HK-2 (cell line): ENCODE data around the gene FCER1G.
"Not testable (repeated sequence)": the region's sequence is repeated elsewhere in the genome, so short reads cannot be mapped to it uniquely, and the experiment has no call there.

Experiments used
- DNase-seq: peaks from one replicate; pipeline ENCODE4 v3.0.0-alpha.2; 2018; ENCODE audit not compliant: unreplicated experiment

FCER1G gene

GRCh38 chr1:161229896-161230295 lies 14.8 kb downstream of the FCER1G start:
- DNase-seq: no peak

GRCh38 chr1:161230762-161231161 lies 15.7 kb downstream of the FCER1G start:
- no peak for DNase-seq

GRCh38 chr1:161233102-161233501 lies 18.0 kb downstream of the FCER1G start:
- DNase-seq: no peak

- DNase-seq: no peak
Measured at GRCh38 chr1:161235957-161236775, 21.1 kb downstream of the FCER1G start.

GRCh38 chr1:161238039-161238473 lies 23.0 kb downstream of the FCER1G start, which contains the start of gene NR1I3:
TSS of gene NR1I3 (minus strand) at chr1:161238203. CDS start at chr1:161236565, 1,638 bp downstream.
- DNase-seq: no peak

GRCh38 chr1:161241682-161242081 lies 26.6 kb downstream of the FCER1G start:
- DNase-seq: no peak

- DNase-seq: no peak
Measured at GRCh38 chr1:161242313-161242712, 27.2 kb downstream of the FCER1G start.

- no peak for DNase-seq
Measured at GRCh38 chr1:161244888-161245287, 29.8 kb downstream of the FCER1G start.

- DNase-seq: not testable (repeated sequence)
Measured at GRCh38 chr1:161250100-161250499, 35.0 kb downstream of the FCER1G start.

GRCh38 chr1:161250829-161251228 lies 35.7 kb downstream of the FCER1G start:
- DNase-seq: no peak

GRCh38 chr1:161251579-161251978 lies 36.5 kb downstream of the FCER1G start:
- DNase-seq: no peak

- DNase-seq: not testable (repeated sequence)
Measured at GRCh38 chr1:161255302-161255701, 40.2 kb downstream of the FCER1G start.

GRCh38 chr1:161255955-161256520 lies 40.9 kb downstream of the FCER1G start:
- not testable (repeated sequence) for DNase-seq

GRCh38 chr1:161257109-161257508 lies 42.0 kb downstream of the FCER1G start:
- not testable (repeated sequence) for DNase-seq

GRCh38 chr1:161258439-161259344 lies 43.6 kb downstream of the FCER1G start, which contains the start of gene PCP4L1:
TSS of gene PCP4L1 (plus strand) at chr1:161258745. CDS start at chr1:161258975, 230 bp downstream.
- no peak for DNase-seq

- no peak for DNase-seq
Measured at GRCh38 chr1:161259345-161259702, 44.2 kb downstream of the FCER1G start.

GRCh38 chr1:161259765-161260164 lies 44.7 kb downstream of the FCER1G start:
- no peak for DNase-seq

- no peak for DNase-seq
Measured at GRCh38 chr1:161260376-161261260, 45.5 kb downstream of the FCER1G start.

- peak; percentile 5 for DNase-seq
Measured at GRCh38 chr1:161261261-161262235, 46.5 kb downstream of the FCER1G start.

GRCh38 chr1:161265305-161265704 lies 50.2 kb downstream of the FCER1G start:
- DNase-seq: no peak
